Measurements from ENCODE around the gene DENND1C.
"Not testable (repeated sequence)": the region's sequence is repeated elsewhere in the genome, so short reads cannot be mapped to it uniquely, and the experiment has no call there.

DENND1C gene

DNA sequence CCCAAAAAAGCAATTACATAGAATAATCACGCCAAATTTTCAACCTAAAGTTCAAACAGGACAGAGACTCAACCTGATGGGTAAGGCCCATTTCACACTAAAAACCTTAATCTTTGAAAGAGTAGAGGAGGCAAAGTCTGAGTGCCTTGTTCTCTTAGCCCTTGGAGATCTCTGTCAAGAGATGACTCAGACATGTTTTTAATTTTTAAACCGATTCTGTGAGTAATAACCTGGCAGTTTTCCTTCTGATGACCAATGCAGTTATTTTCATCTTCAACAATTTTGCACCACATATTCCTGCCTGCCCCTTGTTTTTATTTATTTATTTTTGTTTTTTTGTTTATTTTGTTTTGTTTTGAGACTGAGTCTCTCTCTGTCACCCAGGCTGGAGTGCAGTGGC is 37.7 kb upstream of the DENND1C start:
- no peak overlapping the region for H3K4me3 ChIP-seq (ENCODE audit: low read length)
- H3K4me1 ChIP-seq (ENCODE audit: insufficient read depth, low read length), result no peaks in the 10 kb centered on the region
- H3K9ac ChIP-seq (ENCODE audit: low read depth, low read length), result no peak overlapping the region
- no peak overlapping the region for H3K27ac ChIP-seq (ENCODE audit: low read length)
- H3K9me3 ChIP-seq (ENCODE audit: insufficient read depth, low read depth, low read length), result no peaks in the 10 kb centered on the region
- H3K36me3 ChIP-seq (ENCODE audit: insufficient read depth, low read depth, low read length), result no peaks in the 10 kb centered on the region
- no peaks in the 10 kb centered on the region for H3K27me3 ChIP-seq (ENCODE audit: insufficient read depth, low read length)

DNA sequence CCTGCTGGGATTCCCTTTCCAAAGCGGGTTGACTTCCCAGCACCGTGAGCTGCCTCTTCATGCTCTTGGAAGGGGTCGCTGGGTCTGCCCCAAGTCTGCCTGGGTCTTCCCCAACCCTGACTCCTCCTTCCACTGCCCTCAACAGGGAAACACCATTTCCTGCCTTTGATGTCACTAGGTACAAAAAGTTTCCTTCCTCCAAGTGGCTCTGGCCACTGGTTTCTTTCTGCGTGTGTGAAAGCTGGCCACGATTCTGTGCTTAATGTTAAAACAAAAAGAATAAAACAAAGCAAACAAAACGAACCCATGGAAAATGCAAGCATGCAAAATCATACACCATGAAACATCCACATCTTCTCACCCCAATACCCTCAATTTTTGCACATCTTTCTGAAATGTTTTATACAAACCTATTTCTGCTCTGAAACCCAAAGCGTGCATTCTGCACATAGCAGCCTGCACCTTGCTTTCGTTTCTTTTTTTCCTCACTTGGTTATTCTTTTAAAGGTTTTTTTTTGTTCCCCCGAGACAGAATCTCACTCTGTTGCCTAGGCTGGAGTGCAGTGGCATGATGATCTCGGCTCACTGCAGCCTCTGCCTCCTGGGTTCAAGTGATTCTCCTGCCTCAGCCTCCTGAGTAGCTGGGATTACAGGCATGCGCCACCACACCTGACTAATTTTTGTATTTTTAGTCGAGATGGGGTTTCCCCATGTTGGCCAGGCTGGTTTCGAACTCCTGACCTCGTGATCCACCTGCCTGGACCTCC is 36.7 kb upstream of the DENND1C start:
- Histone ChIP-seq H3K27me3 (ENCODE audit: insufficient read depth, low read length) (no peaks in the 10 kb centered on the region), H3K27ac (ENCODE audit: low read length) (no peak overlapping the region), H3K4me1 (ENCODE audit: insufficient read depth, low read length) (no peaks in the 10 kb centered on the region), H3K4me3 (ENCODE audit: low read length) (no peak overlapping the region), H3K9me3 (ENCODE audit: insufficient read depth, low read depth, low read length) (no peaks in the 10 kb centered on the region), H3K36me3 (ENCODE audit: insufficient read depth, low read depth, low read length) (no peaks in the 10 kb centered on the region), H3K9ac (ENCODE audit: low read depth, low read length) (no peak overlapping the region)

- H3K27ac ChIP-seq (ENCODE audit: low read length), result no peak overlapping the region
- no peaks in the 10 kb centered on the region for H3K36me3 ChIP-seq (ENCODE audit: insufficient read depth, low read depth, low read length)
- peak overlapping the region; percentile 80 for H3K4me3 ChIP-seq (ENCODE audit: low read length)
- H3K9ac ChIP-seq (ENCODE audit: low read depth, low read length), result peak overlapping the region; percentile 8; the same call in 1 of the 2 replicates
- H3K4me1 ChIP-seq (ENCODE audit: insufficient read depth, low read length), result no peaks in the 10 kb centered on the region
- H3K9me3 ChIP-seq (ENCODE audit: insufficient read depth, low read depth, low read length), result no peaks in the 10 kb centered on the region
- H3K27me3 ChIP-seq (ENCODE audit: insufficient read depth, low read length), result no peaks in the 10 kb centered on the region
These were observed 35.2 kb upstream of the DENND1C start for GRCh38 chr19:6516659-6517291.

DNA sequence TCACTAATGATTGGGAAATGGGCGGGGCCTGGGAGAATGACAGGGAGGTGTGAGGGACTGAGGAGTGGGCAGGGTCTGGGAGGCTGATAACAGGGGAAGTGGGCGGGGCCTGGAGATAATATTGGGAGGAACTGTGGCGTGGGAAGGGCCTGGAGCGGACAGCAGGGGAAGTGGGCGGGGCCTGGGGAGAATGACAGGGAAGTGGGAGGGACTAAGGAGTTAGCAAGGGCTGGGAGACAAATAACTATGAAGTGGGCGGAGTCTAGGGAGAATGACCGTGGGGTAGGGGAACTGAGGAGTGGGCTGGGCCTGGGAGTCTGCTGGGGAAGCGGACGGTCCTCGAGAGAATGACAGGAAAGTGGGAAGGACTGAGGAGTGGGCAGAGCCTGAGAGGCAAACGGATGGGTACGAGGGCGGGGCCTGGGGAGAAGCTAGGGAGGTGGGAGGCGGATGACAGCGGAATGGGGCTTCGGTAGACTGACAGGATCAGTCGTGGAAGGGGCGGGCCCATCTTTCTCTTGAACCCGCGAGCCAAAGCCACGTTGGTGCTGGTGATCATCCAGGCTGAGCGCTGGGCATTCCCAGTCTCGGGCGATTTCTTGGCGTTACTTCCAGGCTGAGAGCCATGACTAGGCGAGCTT is 34.6 kb upstream of the DENND1C start:
- H3K27ac ChIP-seq (ENCODE audit: low read length), result no peak overlapping the region
- no peaks in the 10 kb centered on the region for H3K27me3 ChIP-seq (ENCODE audit: insufficient read depth, low read length)
- peak overlapping the region; percentile 8; the same call in 1 of the 2 replicates for H3K9ac ChIP-seq (ENCODE audit: low read depth, low read length)
- no peaks in the 10 kb centered on the region for H3K9me3 ChIP-seq (ENCODE audit: insufficient read depth, low read depth, low read length)
- peak overlapping the region; percentile 80 for H3K4me3 ChIP-seq (ENCODE audit: low read length)
- H3K36me3 ChIP-seq (ENCODE audit: insufficient read depth, low read depth, low read length), result no peaks in the 10 kb centered on the region
- no peaks in the 10 kb centered on the region for H3K4me1 ChIP-seq (ENCODE audit: insufficient read depth, low read length)

DNA sequence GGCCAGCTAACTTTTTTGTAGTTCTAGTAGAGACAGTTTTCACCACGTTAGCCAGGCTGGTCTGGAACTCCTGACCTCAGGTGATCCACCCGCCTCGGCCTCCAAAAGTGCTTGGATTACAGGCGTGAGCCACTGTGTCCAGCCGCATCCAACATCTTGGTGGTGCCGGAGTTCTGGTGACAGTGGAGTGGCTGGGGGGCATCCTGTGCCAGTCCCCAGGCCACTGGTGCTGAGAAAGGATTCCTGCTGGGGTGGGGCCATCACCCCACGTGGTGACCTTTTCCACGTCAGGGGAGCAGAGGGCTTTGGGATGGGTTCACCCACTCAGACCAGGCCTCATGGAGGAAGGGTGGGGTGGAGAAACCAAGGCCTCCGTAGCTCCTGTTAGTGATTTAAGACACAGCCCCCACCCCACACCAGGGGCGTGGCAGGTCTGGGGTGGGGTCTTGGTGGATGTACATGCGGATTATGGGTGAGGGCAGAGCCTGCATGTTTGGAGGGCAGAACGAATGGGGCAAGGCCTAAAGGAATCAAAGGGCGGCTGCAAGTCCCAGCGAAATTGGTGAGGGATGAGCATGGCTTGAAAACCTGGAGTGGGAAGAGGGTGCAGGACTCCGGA is 33.4 kb upstream of the DENND1C start:
- H3K4me3 ChIP-seq (ENCODE audit: low read length), result no peak overlapping the region
- H3K27ac ChIP-seq (ENCODE audit: low read length), result no peak overlapping the region
- no peaks in the 10 kb centered on the region for H3K9me3 ChIP-seq (ENCODE audit: insufficient read depth, low read depth, low read length)
- H3K9ac ChIP-seq (ENCODE audit: low read depth, low read length), result no peak overlapping the region
- no peaks in the 10 kb centered on the region for H3K27me3 ChIP-seq (ENCODE audit: insufficient read depth, low read length)
- H3K4me1 ChIP-seq (ENCODE audit: insufficient read depth, low read length), result no peaks in the 10 kb centered on the region
- H3K36me3 ChIP-seq (ENCODE audit: insufficient read depth, low read depth, low read length), result no peaks in the 10 kb centered on the region

DNA sequence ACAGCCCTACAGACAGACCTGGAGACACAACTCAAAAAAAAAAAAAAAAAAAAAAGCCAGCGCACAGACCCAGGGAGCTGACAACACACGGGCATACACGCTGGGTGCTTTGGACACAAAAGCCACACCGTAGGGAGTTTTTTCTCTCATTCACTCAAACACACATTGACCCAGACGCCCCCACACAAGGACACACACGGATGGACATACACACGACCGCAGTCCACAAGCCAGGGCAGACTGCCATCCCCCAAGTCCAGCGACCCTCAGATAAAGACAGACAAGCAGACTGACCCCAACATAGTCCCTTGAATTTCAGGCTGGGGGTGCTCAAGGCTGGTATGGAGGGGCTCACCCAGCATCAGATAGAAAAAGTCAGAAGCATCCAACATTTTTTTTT is 32.5 kb upstream of the DENND1C start:
- Histone ChIP-seq H3K9ac (ENCODE audit: low read depth, low read length) (no peak overlapping the region), H3K9me3 (ENCODE audit: insufficient read depth, low read depth, low read length) (no peaks in the 10 kb centered on the region), H3K27me3 (ENCODE audit: insufficient read depth, low read length) (no peaks in the 10 kb centered on the region), H3K4me3 (ENCODE audit: low read length) (no peak overlapping the region), H3K4me1 (ENCODE audit: insufficient read depth, low read length) (no peaks in the 10 kb centered on the region), H3K27ac (ENCODE audit: low read length) (no peak overlapping the region), H3K36me3 (ENCODE audit: insufficient read depth, low read depth, low read length) (no peaks in the 10 kb centered on the region)

DNA sequence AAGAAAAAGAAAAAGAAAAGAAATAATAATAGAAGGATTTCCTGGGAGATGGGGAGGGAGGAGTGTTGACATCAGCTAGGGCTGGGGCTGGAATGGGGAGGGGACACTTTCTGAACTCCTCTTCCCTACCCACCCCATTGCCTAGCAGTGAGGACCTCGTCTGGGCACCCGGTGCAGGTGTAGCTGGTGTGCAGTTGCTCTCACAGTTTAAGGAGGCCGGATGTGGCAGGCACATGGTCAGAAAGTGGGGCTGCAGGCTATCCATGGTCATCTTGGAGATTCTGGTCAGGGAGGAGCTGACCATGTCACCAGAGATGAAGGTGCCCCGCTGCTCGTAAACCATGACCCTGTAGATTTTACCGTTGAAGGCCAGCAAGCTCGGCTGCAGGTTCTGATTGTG is 29.0 kb upstream of the DENND1C start:
- H3K9me3 ChIP-seq (ENCODE audit: insufficient read depth, low read depth, low read length), result no peaks in the 10 kb centered on the region
- no peak overlapping the region for H3K9ac ChIP-seq (ENCODE audit: low read depth, low read length)
- no peaks in the 10 kb centered on the region for H3K4me1 ChIP-seq (ENCODE audit: insufficient read depth, low read length)
- no peak overlapping the region for H3K4me3 ChIP-seq (ENCODE audit: low read length)
- no peaks in the 10 kb centered on the region for H3K27me3 ChIP-seq (ENCODE audit: insufficient read depth, low read length)
- no peak overlapping the region for H3K27ac ChIP-seq (ENCODE audit: low read length)
- no peaks in the 10 kb centered on the region for H3K36me3 ChIP-seq (ENCODE audit: insufficient read depth, low read depth, low read length)

- Histone ChIP-seq H3K27ac (ENCODE audit: low read length) (no peak overlapping the region), H3K27me3 (ENCODE audit: insufficient read depth, low read length) (no peaks in the 10 kb centered on the region), H3K9me3 (ENCODE audit: insufficient read depth, low read depth, low read length) (no peaks in the 10 kb centered on the region), H3K36me3 (ENCODE audit: insufficient read depth, low read depth, low read length) (no peaks in the 10 kb centered on the region), H3K9ac (ENCODE audit: low read depth, low read length) (no peak overlapping the region), H3K4me3 (ENCODE audit: low read length) (no peak overlapping the region), H3K4me1 (ENCODE audit: insufficient read depth, low read length) (no peaks in the 10 kb centered on the region)
These were observed 27.8 kb upstream of the DENND1C start for GRCh38 chr19:6509118-6509971.

DNA sequence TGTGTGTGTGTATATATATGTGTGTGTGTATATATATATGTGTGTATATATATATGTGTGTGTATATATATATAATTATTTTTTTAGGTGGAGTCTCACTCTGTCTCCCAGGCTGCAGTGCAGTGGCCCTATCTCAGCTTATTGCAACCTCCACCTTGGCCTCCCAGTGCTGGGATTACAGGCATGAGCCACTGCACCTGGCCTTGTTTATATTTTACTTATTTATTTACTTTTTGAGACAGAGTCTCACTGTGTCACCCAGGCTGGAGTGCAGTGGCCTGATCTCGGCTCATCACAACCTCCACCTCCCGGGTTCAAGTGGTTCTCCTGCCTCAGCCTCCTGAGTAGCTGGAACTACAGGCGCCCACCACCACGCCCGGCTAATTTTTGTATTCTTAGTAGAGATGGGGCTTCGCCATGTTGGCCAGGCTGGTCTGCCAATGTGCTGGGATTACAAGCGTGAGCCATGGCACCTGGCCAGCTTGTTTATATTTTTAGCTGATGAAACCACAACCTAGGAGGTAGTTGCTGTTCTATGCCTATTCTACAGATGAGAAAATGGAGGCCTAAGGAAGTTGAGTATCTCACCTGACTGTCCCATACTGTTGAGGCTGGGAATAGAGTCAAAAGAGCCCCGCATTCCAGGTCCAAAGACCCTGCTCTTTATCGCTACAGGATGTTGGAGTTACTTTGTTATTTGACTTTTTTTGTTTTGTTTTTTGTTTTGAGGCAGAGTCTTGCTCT is 26.6 kb upstream of the DENND1C start:
- H3K9me3 ChIP-seq (ENCODE audit: insufficient read depth, low read depth, low read length); H3K36me3 ChIP-seq (ENCODE audit: insufficient read depth, low read depth, low read length); H3K27ac ChIP-seq (ENCODE audit: low read length): not testable (repeated sequence)

DNA sequence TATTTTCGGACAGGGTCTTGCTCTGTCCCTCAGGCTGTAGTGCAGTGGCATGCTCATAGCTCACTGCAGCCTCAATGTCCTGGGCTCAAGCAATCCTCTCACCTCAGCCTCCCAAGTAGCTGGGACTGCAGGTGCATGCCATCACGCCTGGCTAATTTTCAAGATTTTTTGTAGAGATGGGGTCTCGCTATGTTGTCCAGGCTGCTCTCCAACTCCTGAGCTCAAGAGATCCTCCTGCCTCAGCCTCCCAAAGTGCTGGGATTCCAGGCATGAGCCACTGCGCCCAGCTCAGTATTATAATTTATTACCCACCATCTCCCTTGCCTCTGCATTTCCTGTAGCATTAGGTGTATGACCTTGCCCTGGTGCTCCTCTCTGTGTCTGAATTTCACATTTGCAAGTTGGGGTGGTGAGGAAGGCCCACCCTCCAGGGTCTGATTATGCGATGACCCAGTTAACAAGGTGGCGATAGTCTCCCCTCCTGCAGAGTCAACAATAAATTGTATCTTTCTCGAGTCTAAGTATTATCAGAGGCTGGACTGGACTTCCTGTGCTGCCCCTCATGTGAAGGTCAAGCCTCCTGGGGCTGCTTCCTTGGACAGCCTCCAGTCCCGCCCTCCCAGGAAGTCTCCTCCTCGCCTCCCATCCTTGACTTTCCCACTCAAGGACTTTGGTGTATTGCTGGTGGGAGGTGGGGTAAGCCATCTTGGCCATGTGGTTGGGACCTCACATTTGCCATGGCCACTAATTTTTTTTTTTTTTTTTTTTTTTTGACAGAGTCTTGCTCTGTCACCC is 22.0 kb upstream of the DENND1C start:
- Histone ChIP-seq H3K4me1 (ENCODE audit: insufficient read depth, low read length) (no peaks in the 10 kb centered on the region), H3K27ac (ENCODE audit: low read length) (no peak overlapping the region), H3K36me3 (ENCODE audit: insufficient read depth, low read depth, low read length) (no peaks in the 10 kb centered on the region), H3K27me3 (ENCODE audit: insufficient read depth, low read length) (peaks cover 27% of the 10 kb centered on the region), H3K9ac (ENCODE audit: low read depth, low read length) (no peak overlapping the region), H3K9me3 (ENCODE audit: insufficient read depth, low read depth, low read length) (no peaks in the 10 kb centered on the region), H3K4me3 (ENCODE audit: low read length) (no peak overlapping the region)

More for the DNA sequence above, 26.6 kb upstream of the DENND1C start:
- not testable (repeated sequence) for H3K27me3 ChIP-seq (ENCODE audit: insufficient read depth, low read length); H3K4me1 ChIP-seq (ENCODE audit: insufficient read depth, low read length); H3K4me3 ChIP-seq (ENCODE audit: low read length); H3K9ac ChIP-seq (ENCODE audit: low read depth, low read length)

Data from iPS-20b (cell line).